Measurements from ENCODE around the gene ASXL1. TPM values are rescaled to one million over a fixed set of nuclear protein-coding genes. Genes with fewer than 3 reads are reported as not detected.
A peak's percentile ranks its signal among the peaks of the same experiment; 100 is the strongest.

The ASXL1 gene
- total and polyA plus RNA-seq, 9 of the 15 experiments (the other 6 are each of a cell fraction or from before 2014, with no cell fraction given), result 6.5 to 65.3 (median 32.3) TPM

DNA sequence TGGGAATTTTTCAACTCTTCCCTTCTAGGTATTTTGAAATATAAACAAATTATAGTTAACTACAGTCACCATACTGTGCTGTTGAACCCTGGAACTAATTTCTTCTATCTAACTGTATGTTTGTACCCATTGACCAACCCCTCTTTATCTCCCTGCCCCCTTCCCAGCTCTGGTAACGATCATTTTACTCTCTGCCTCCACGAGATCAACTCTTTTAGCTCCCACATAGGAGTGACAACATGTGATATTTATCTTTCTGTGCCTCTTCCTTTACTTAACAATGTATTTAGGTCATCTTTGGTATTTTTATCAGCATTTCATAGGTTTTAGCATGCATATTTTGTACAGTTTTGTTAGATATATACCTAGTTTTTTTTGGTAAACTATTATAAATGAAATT lies 45.9 kb downstream of the ASXL1 start (continued):
- TF ChIP-seq, protein P1, sequence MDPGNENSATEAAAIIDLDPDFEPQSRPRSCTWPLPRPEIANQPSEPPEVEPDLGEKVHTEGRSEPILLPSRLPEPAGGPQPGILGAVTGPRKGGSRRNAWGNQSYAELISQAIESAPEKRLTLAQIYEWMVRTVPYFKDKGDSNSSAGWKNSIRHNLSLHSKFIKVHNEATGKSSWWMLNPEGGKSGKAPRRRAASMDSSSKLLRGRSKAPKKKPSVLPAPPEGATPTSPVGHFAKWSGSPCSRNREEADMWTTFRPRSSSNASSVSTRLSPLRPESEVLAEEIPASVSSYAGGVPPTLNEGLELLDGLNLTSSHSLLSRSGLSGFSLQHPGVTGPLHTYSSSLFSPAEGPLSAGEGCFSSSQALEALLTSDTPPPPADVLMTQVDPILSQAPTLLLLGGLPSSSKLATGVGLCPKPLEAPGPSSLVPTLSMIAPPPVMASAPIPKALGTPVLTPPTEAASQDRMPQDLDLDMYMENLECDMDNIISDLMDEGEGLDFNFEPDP (CRISPR knock-in tag; IDR thresholded peaks at IDR 0.05), result no peak
- peak; percentile 75 for TF ChIP-seq ARID1B (IDR thresholded peaks at IDR 0.05)
- TF ChIP-seq CBFA2T3 (IDR thresholded peaks at IDR 0.05), result peak; percentile 73
- TF ChIP-seq CBFB (CRISPR knock-in tag; IDR thresholded peaks at IDR 0.05), result no peak
- TF ChIP-seq MEIS2 (IDR thresholded peaks at IDR 0.05; ENCODE audit: partially characterized antibody), result peak; percentile 7
- no peak for TF ChIP-seq ZNF146 (CRISPR knock-in tag; IDR thresholded peaks at IDR 0.05; ENCODE audit: unreplicated experiment)
- TF ChIP-seq EP300 (IDR thresholded peaks at IDR 0.05; ENCODE audit: low read length), result peak; percentile 58; the same call in 1 of the 2 replicates
- TF ChIP-seq CREB5 (CRISPR knock-in tag; IDR thresholded peaks at IDR 0.05), result no peak
- peak in 1 of 2 experiments; percentile 62; a peak in 1 of 4 replicates for TF ChIP-seq RCOR1 (IDR thresholded peaks at IDR 0.05; ENCODE audit: borderline replicate concordance in 1 of 2, low read depth in 2 of 2, low read length in 2 of 2)
- TF ChIP-seq ZBTB34 (CRISPR knock-in tag; IDR thresholded peaks at IDR 0.05), result no peak
- no peak for TF ChIP-seq ZNF79 (CRISPR knock-in tag; IDR thresholded peaks at IDR 0.05; ENCODE audit: low read depth)
- no peak for TF ChIP-seq MEF2D (tag; conservative IDR thresholded peaks at IDR 0.05; ENCODE audit: low read depth)
- no peak for TF ChIP-seq SMARCA5 (IDR thresholded peaks at IDR 0.05)
- peak; percentile 38; the same call in 1 of the 2 replicates for TF ChIP-seq SOX6 (IDR thresholded peaks at IDR 0.05)
- peak in 1 of 2 experiments; percentile 71; a peak in 3 of 4 replicates for TF ChIP-seq FOXK2 (conservative IDR thresholded peaks at IDR 0.05 in 1 of 2, IDR thresholded peaks at IDR 0.05 in 1 of 2; ENCODE audit: low read depth in 2 of 2)
- 0 out of 2 replicates have a peak, but pooled peaks have one; percentile 35 for TF ChIP-seq ELF4 (CRISPR knock-in tag; IDR thresholded peaks at IDR 0.05)
- TF ChIP-seq TGIF2 (CRISPR knock-in tag; IDR thresholded peaks at IDR 0.05), result no peak
- TF ChIP-seq SMARCE1 (IDR thresholded peaks at IDR 0.05), result peak; percentile 63; the same call in 1 of the 2 replicates
- no peak for TF ChIP-seq L3MBTL2 (IDR thresholded peaks at IDR 0.05)
- TF ChIP-seq ZBTB26 (CRISPR knock-in tag; IDR thresholded peaks at IDR 0.05), result 0 out of 2 replicates have a peak, but pooled peaks have one; percentile 30
- TF ChIP-seq RFX1 (IDR thresholded peaks at IDR 0.05), result no peak
- 0 out of 2 replicates have a peak, but pooled peaks have one; percentile 24 for TF ChIP-seq TEAD4 (IDR thresholded peaks at IDR 0.05; ENCODE audit: low read length)
- no peak for TF ChIP-seq TEAD4 (CRISPR knock-in tag; IDR thresholded peaks at IDR 0.05; ENCODE audit: borderline replicate concordance)
- TF ChIP-seq, protein P2, sequence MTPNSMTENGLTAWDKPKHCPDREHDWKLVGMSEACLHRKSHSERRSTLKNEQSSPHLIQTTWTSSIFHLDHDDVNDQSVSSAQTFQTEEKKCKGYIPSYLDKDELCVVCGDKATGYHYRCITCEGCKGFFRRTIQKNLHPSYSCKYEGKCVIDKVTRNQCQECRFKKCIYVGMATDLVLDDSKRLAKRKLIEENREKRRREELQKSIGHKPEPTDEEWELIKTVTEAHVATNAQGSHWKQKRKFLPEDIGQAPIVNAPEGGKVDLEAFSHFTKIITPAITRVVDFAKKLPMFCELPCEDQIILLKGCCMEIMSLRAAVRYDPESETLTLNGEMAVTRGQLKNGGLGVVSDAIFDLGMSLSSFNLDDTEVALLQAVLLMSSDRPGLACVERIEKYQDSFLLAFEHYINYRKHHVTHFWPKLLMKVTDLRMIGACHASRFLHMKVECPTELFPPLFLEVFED (CRISPR knock-in tag; conservative IDR thresholded peaks at IDR 0.05), result no peak
- no peak for TF ChIP-seq ZNF197 (CRISPR knock-in tag; IDR thresholded peaks at IDR 0.05; ENCODE audit: low read depth)
